ENCODE measurements around the gene ATP8A2.

Gene ATP8A2

DNA sequence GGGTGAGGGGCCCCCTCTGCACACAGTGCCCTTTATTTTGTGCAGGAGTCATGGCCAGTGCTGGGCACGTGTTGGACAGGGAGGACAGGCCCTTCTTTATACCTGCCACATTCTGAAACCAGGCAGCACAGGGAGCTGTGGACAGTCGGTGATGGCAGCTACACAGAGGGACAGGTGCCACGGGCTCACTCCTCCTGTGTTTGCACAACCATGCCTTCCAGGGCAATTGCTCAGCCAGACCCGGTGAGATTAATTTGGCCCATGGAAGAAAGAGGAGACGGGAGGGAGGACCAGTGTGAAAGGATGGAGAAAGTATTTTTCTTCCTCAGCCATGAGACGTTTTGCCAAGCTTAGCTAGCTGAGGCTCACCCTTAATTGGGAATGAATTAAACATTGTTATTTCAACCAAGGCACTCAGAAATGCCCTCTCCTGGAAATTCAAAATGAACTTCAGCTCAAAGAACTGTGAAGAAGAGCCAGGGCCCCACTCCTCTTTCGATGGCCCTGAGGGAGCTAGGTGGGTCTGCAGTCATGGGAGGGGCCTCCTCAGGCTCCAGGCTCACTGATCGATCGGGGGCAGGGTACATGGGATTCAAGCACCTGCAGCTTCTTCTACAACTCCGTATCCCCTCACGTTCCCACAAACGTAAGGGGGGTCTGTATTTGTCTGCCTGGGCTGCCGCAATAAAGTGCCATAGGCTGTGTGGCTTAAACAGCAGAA is 638.9 kb downstream of the ATP8A2 start:
- no peak for DNase-seq (ENCODE audit: low read depth)
- TF ChIP-seq, protein P1, sequence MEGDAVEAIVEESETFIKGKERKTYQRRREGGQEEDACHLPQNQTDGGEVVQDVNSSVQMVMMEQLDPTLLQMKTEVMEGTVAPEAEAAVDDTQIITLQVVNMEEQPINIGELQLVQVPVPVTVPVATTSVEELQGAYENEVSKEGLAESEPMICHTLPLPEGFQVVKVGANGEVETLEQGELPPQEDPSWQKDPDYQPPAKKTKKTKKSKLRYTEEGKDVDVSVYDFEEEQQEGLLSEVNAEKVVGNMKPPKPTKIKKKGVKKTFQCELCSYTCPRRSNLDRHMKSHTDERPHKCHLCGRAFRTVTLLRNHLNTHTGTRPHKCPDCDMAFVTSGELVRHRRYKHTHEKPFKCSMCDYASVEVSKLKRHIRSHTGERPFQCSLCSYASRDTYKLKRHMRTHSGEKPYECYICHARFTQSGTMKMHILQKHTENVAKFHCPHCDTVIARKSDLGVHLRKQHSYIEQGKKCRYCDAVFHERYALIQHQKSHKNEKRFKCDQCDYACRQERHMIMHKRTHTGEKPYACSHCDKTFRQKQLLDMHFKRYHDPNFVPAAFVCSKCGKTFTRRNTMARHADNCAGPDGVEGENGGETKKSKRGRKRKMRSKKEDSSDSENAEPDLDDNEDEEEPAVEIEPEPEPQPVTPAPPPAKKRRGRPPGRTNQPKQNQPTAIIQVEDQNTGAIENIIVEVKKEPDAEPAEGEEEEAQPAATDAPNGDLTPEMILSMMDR (conservative IDR thresholded peaks at IDR 0.05; ENCODE audit: control insufficient read depth, insufficient read depth, low read depth, low read length): no peak
- no peak overlapping the region for H3K4me3 ChIP-seq (ENCODE audit: control insufficient read depth, low read depth, low read length)

DNA sequence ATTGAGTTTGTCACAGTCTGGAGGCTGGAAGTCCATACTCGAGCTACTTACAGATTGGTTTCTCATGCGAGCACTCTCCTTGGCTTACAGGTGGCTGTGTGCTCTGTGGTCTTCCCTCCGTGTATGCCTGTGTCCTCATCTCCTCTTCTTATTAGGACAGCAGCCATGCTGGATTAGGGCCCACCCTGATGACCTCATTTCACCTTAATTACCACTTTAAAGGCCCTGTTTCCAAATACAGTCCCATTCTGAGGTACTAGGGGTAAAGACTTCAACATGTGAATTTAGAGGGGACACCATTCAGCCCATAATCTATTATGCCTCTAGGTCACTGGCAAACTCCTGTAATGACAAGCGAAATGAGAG is 639.4 kb downstream of the ATP8A2 start:
- no peak overlapping the region for H3K4me3 ChIP-seq (ENCODE audit: control insufficient read depth, low read depth, low read length)
- TF ChIP-seq, protein P1 (conservative IDR thresholded peaks at IDR 0.05; ENCODE audit: control insufficient read depth, insufficient read depth, low read depth, low read length): no peak
- no peak for DNase-seq (ENCODE audit: low read depth)

DNA sequence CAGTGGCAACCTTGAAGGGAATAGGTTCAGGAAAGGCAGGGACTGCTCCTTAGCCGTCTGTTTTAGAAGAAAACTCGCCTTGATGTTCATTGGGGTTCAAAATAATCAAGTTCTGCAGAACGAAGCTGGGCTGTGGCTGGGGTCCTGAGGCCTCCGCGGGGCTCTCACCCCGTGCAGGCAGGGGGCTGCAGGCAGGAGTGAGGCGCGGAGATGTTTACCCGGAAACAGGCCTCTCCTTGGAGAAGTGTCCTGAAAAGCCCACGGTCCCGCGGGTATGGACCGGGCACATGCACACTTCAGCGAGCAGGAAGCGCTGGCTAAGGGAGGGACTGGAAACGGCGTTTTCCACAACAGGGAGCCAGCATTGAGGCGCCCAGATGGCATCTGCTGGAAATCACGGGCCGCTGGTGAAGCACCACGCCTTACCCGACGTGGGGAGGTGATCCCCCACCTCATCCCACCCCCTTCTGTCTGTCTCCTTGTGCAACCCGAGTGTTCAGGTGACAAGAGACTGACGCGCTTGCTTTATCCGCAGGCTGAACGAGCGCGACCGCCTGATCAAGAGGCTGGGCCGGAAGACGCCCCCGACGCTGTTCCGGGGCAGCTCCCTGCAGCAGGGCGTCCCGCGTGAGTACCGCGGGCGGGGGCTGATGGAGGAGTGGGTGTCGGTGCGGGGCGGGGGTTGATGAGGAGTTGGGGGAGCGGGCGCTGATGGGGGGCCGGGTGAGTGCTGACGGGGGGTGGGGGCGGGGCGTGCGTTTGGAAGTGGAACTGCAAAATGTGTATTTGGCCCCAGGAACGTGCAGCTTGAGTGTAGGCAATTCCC is 640.4 kb downstream of the ATP8A2 start:
- no peak for DNase-seq (ENCODE audit: low read depth)
- no peak overlapping the region for H3K4me3 ChIP-seq (ENCODE audit: control insufficient read depth, low read depth, low read length)
- TF ChIP-seq, protein P1 (conservative IDR thresholded peaks at IDR 0.05; ENCODE audit: control insufficient read depth, insufficient read depth, low read depth, low read length): no peak

DNA sequence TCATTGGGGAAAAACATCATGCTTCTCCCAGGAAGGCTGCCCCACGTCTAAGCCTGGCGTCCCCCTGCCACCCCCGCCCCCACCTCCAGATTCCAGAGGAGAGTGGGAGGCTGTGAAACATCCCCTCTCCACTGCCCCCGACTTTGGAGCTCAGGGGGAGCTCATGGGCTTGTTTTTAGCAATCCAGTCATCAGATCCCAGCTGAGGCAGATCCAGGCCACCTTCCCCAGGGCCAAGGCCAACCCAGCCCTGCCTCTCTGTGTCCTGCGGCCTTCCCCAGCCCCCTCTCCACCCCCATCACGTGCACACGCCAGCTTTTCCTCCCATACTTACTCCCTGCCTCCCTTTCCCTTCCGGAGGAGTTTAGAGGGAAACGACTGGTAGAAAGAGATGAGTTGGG is 641.2 kb downstream of the ATP8A2 start:
- H3K4me3 ChIP-seq (ENCODE audit: control insufficient read depth, low read depth, low read length): no peak overlapping the region
- no peak for DNase-seq (ENCODE audit: low read depth)
- TF ChIP-seq, protein P1 (conservative IDR thresholded peaks at IDR 0.05; ENCODE audit: control insufficient read depth, insufficient read depth, low read depth, low read length): no peak

DNA sequence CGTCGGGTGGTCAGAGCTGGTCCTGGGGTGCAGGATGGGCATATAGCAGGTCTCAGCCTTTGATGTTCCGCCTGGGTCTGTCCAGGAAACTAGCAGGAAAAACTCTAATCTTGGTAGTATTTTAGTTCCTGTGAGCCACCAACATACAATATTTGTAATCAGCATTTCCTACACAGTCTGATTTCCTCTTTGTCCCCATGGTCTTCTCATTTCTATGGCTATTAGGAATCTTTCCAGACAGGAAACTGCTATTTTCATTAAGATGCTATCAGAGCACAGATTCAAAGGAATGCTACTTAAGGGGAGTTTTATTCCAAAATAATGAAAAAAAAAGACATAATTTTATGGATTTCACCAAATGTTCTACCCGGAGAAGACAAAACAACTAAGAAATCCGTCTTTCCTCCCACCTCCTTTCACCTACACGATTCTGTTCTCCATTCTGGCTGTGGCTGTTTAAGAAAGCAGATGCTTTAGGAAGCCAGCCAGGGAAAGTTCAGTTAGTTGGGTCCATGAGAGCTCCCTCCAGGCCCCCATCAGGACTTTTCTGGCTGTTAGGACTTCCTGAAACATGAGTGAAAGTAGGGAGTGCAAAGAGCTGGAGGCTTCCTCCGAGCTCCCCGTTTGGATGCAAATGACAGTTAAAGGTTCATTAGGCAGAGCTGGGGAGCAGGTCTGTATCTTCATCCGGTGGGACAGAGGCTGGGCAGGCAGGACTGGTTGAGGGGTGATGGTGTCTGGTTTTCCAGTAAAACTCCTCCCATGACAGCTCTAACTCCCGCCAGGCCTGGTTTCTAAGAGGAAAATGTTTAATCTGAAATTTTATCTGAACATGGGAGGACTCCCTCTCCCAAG is 643.7 kb downstream of the ATP8A2 start:
- no peak for DNase-seq (ENCODE audit: low read depth)
- H3K4me3 ChIP-seq (ENCODE audit: control insufficient read depth, low read depth, low read length): no peak overlapping the region
- TF ChIP-seq, protein P1 (conservative IDR thresholded peaks at IDR 0.05; ENCODE audit: control insufficient read depth, insufficient read depth, low read depth, low read length): no peak

DNA sequence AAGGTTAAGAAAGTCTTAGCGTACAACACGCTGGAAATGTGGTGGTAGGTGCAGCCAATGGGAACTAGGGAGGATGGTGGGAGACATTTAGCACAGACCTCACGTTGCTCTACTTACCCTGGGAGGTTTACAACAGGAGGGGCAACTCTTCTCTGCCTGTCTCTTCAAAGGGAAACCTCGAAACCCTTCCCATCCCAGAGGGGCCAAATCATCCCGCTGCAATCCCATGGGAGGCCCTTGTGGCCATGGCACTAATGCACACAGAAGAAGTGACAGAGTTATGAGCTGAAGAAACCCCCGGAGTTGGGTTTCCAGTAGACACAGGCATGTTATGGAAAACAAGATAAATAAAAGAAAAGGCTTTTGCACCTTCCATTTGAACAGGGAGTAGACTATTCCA is 644.4 kb downstream of the ATP8A2 start:
- no peak for DNase-seq (ENCODE audit: low read depth)
- no peak overlapping the region for H3K4me3 ChIP-seq (ENCODE audit: control insufficient read depth, low read depth, low read length)
- TF ChIP-seq, protein P1 (conservative IDR thresholded peaks at IDR 0.05; ENCODE audit: control insufficient read depth, insufficient read depth, low read depth, low read length): no peak
